Bone marrow (tissue), 2 donors: ENCODE data around the gene CLPX.
A peak's percentile ranks its signal among the peaks of the same experiment; 100 is the strongest.
"Not testable (repeated sequence)": the region's sequence is repeated elsewhere in the genome, so short reads cannot be mapped to it uniquely, and the experiment has no call there.

Source experiments
- DNase-seq, 2 donors: peaks; one replicate each; lab custom pipeline; 2025; lab: John Stamatoyannopoulos, UW

The CLPX gene

DNA sequence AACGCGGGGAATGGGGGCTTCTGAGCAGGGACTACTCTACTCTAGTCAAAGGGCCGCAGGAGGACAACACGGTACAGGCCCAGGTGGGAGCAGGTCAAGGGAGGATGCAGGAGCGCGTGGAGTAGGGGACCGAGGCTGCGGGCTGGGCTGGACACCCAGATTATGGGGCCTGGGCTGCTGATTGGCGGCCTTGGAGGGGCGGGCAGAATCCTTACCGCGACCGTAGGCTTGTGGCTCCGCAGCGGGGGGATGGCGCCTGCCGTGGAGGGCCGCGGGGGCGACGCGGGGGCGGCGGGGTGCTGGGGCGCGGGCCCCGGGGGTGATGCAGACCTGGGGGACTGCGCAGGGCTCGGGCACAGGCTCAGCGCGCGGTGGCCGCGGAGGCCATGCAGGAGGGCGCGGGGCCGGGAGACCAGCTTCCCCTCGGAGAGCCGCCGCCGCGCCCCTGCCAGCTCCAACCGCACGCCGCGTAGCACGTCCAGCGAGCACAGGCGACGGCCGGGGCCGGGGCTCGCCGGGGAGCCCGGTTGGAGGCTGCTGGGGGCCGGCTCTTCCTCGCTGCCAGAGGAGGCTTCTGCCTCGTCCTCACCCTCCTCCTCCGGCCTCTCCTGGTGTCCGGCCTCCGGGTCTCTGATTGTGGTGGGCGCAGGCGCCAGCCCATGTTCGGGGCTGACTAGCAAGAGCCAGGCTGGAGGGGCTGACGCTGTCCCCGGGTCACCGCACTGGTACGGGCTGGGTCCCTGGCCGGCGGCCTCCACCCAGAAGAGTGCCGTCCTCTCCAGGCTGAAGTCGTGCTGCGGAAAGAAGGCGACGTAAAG, 83.0 kb downstream of the CLPX start:
- no peak for DNase-seq

DNA sequence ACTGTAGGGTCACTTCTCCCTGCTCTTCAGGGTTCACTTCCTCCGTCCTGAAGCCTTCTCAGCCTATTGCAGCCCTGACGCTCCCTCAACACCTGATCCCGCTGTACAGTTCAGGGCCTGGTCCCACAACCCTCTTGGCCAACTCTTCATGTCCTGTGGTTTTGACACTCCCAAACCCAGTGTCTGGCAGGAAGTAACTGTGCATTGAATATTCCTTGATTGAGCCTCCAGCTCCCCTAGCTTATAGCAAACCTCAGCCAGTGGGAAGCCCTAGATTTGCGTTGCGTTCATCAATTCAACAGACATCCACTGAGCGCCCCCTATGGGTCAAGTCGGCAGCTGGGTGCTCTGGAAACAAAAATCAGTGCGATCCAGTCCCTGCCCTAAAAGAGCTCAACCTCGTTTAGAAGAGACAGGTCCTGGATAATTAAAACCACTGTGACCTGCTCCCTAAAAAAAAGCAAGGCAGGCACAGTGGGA, 83.7 kb downstream of the CLPX start:
- DNase-seq, result peak; percentile 16 to 21

DNA sequence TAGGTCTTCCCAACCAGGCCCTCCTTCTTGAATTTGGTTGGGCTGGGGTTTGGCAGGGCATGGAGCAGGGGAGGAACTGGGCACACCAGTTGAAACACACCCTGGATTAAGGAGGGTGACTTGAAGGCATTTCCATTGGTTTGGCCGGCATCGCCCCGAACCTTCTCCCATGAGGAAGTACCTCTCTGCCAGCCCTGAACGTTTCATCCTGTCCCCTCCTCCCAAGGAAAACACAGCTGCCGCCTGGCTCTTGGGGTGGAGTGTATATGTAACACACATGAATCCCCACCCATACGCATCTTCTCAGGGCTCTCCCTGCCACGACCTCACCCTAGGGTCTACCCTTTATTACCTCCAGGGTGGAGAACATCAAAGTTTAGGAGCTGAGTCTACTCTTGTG, 84.7 kb downstream of the CLPX start:
- DNase-seq, result no peak

DNA sequence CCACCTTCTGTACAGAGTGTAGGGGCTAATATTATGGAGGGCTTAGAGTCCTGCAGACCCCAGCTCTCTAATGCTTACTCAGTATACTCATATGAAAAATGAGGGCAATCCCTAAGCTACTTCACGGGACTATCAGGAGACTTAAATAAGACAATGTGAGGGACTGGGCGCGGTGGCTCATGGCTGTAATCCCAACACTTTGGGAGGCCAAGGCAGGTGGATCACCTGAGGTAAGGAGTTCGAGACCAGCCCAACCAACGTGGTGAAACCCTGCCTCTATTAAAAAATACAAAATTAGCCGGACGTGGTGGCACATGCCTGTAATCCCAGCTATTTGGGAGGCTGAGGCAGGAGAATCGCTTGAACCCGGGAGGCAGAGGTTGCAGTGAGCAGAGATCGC, 85.3 kb downstream of the CLPX start:
- not testable (repeated sequence) for DNase-seq

DNA sequence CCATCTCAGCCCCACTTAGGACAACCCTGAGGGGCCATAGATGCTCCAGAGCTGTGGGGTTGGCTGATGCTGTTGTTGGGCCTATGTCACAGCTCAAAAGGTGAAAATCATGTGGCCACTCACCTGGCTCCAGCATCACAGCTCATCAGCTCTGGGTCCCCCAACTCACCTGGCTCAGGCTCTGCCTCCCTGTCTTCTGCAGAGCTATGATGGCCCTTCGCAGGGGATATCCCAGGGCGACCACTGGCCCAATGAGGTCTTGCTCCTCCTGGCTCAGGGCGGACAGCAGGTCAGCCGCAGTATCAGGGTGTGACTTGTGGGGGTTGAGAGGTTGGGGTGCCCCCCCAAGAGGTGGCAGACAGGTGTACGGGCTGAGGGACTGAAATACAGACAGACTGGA, 85.8 kb downstream of the CLPX start:
- no peak for DNase-seq
